GM12892 (cell line): ENCODE measurements around the gene TMEM242.

Source experiments
- POLR2A ChIP-seq: IDR thresholded peaks from 2 replicates; pipeline ENCODE4 v1.6.1; 2011; ENCODE audit warnings: low read depth, low read length, control low read depth
- POLR2AphosphoS5 ChIP-seq: IDR thresholded peaks from 2 replicates; pipeline ENCODE4 v1.6.1; 2011; ENCODE audit warnings: low read depth, low read length, control low read depth
- TAF1 ChIP-seq: IDR thresholded peaks from 2 replicates; pipeline ENCODE4 v1.6.1; 2011; ENCODE audit warnings: low read depth, mild to moderate bottlenecking, control low read depth, low read length, borderline replicate concordance

- TF ChIP-seq POLR2A: no peak
- no peak for TF ChIP-seq TAF1
- TF ChIP-seq POLR2AphosphoS5: no peak
Measured at GRCh38 chr6:157333537-157333936, 10.2 kb upstream of the TMEM242 start.
